NCI-H128 (cell line): Measurements from ENCODE around the gene GRIN2A.

Experiments
- DNase-seq: peaks from one replicate; lab custom pipeline; 2025; ENCODE audit not compliant: unreplicated experiment; lab: John Stamatoyannopoulos, UW

Gene GRIN2A

GRCh38 chr16:10090816-10091215 lies 91.4 kb downstream of the GRIN2A start:
- no peak for DNase-seq

GRCh38 chr16:10088380-10088793 lies 93.8 kb downstream of the GRIN2A start:
- DNase-seq: no peak

- no peak for DNase-seq
Observed at GRCh38 chr16:10087151-10087550, 95.1 kb downstream of the GRIN2A start.

- no peak for DNase-seq
Observed at GRCh38 chr16:10086620-10087019, 95.6 kb downstream of the GRIN2A start.

- no peak for DNase-seq
Observed at GRCh38 chr16:10085078-10085798, 97.0 kb downstream of the GRIN2A start.

GRCh38 chr16:10083301-10083700 lies 98.9 kb downstream of the GRIN2A start:
- DNase-seq: no peak

GRCh38 chr16:10081201-10081940 lies 100.9 kb downstream of the GRIN2A start:
- DNase-seq: no peak

GRCh38 chr16:10080051-10080772 lies 102.0 kb downstream of the GRIN2A start:
- DNase-seq: no peak

- DNase-seq: no peak
Observed at GRCh38 chr16:10078541-10078949, 103.7 kb downstream of the GRIN2A start.

GRCh38 chr16:10077861-10078260 lies 104.4 kb downstream of the GRIN2A start:
- no peak for DNase-seq

GRCh38 chr16:10076037-10076436 lies 106.2 kb downstream of the GRIN2A start:
- no peak for DNase-seq

GRCh38 chr16:10070591-10070990 lies 111.6 kb downstream of the GRIN2A start:
- DNase-seq: no peak

- no peak for DNase-seq
Observed at GRCh38 chr16:10069374-10069773, 112.9 kb downstream of the GRIN2A start.

GRCh38 chr16:10067835-10068234 lies 114.4 kb downstream of the GRIN2A start:
- no peak for DNase-seq

- DNase-seq: no peak
Observed at GRCh38 chr16:10067406-10067805, 114.8 kb downstream of the GRIN2A start.

- no peak for DNase-seq
Observed at GRCh38 chr16:10065019-10065418, 117.2 kb downstream of the GRIN2A start.

- DNase-seq: no peak
Observed at GRCh38 chr16:10048850-10049249, 133.4 kb downstream of the GRIN2A start.

- no peak for DNase-seq
Observed at GRCh38 chr16:10045947-10046346, 136.3 kb downstream of the GRIN2A start.

- DNase-seq: no peak
Observed at GRCh38 chr16:10045291-10045775, 136.9 kb downstream of the GRIN2A start.

GRCh38 chr16:10040136-10041080 lies 141.8 kb downstream of the GRIN2A start:
- DNase-seq: no peak
